Transverse colon (tissue), 4 donors: ENCODE measurements around the gene PPP2R3C. TPM values are rescaled to one million over a fixed set of nuclear protein-coding genes. Genes with fewer than 3 reads are reported as not detected.
"Not testable (repeated sequence)": the region's sequence is repeated elsewhere in the genome, so short reads cannot be mapped to it uniquely, and the experiment has no call there.

Experiments
- DNase-seq: peaks from one replicate; pipeline ENCODE4 v3.0.0-alpha.2; 2019
- H3K27ac ChIP-seq, 4 donors: fragments of 200-600 bp; sonication (generic); 2 replicates each; pipeline ENCODE4 v1.5.1; 2016 to 2018; ENCODE audit warnings: inconsistent platforms in 4 of 4
- H3K27me3 ChIP-seq: fragments of 200-600 bp; sonication (generic); 2 replicates; pipeline ENCODE4 v1.5.1; 2017; ENCODE audit warnings: inconsistent platforms
- H3K36me3 ChIP-seq, 4 donors: fragments of 200-600 bp; sonication (generic); 2 replicates each; pipeline ENCODE4 v1.5.1; 2017 to 2019; ENCODE audit warnings: inconsistent platforms in 4 of 4
- H3K4me1 ChIP-seq, 4 donors: fragments of 200-600 bp; sonication (generic); 2 replicates each; pipeline ENCODE4 v1.5.1; 2017 to 2020; ENCODE audit warnings: inconsistent platforms in 4 of 4
- H3K4me3 ChIP-seq, 4 donors: fragments of 200-600 bp; sonication (generic); 1 replicate in 1 of 4; 2 replicates in 3 of 4; pipeline versions ENCODE4 v1.5.1 to v1.6.1; 2017 to 2019; ENCODE audit warnings: inconsistent platforms in 4 of 4
- H3K9me3 ChIP-seq, 2 donors: fragments of 200-600 bp; sonication (generic); 2 replicates each; pipeline ENCODE4 v1.5.1; 2017 to 2019; ENCODE audit warnings: inconsistent platforms in 2 of 2
- EP300 ChIP-seq: sonication (generic); formaldehyde crosslinking; IDR thresholded peaks from one replicate; pipeline ENCODE4 v1.6.1; 2017; ENCODE audit warnings: antibody characterized with exemption, low read depth
- POLR2A ChIP-seq: fragments of 450-650 bp; IDR thresholded peaks from one replicate; pipeline ENCODE4 v1.6.1; 2016; ENCODE audit warnings: antibody characterized with exemption, mild to moderate bottlenecking, moderate library complexity
- POLR2AphosphoS5 ChIP-seq, 3 donors: sonication (generic); formaldehyde crosslinking; IDR thresholded peaks; one replicate each; pipeline ENCODE4 v1.6.1; 2016; ENCODE audit warnings: antibody characterized with exemption in 3 of 3
- WGBS, 2 donors: methylation state at CpG; one replicate each; pipeline ENCODE4 v1.1.5; 2018; ENCODE audit warnings: low coverage in 1 of 2; 5-methylcytosine and 5-hydroxymethylcytosine counted together
- in situ Hi-C, 4 donors: fragments of 200-750 bp; cut with MboI; loops; one replicate each; pipeline versions ENCODE4 v1.15.0 to v1.15.1; 2017; ENCODE audit warnings: low sequenced_read_pairs in 3 of 4, low pct_ligation_motif_present in 1 of 4, low pct_unique_long_range_greater_than_20kb in 1 of 4
- intact Hi-C: fragments of 100-400 bp; cut with DNase I; formaldehyde crosslinking; loops from one replicate; pipeline ENCODE4 v1.15.1; 2023; ENCODE audit warnings: low total_unique reads
- total RNA-seq, 4 donors: library from RNA; depleted of rRNA; stranded (reverse); fragments of >200 nt; gene quantifications; one replicate each; pipeline ENCODE4 v1.1.0, GENCODE V29; 2016
- TF ChIP-seq, protein P1 (sequence below), 5 experiments: fragments of 200-600 bp in 3 of 5; fragments of 450-650 bp in 2 of 5; sonication (generic) in 3 of 5; IDR thresholded peaks; 1 replicate in 2 of 5; 2 replicates in 3 of 5; pipeline ENCODE4 v1.5.1; 2016 to 2017; ENCODE audit warnings: antibody characterized with exemption in 5 of 5, inconsistent platforms in 3 of 5, mild to moderate bottlenecking in 2 of 5, moderate library complexity in 1 of 5

The PPP2R3C gene
- total RNA-seq, 4 donors from 2014 or later = 13.5 to 26.5 (median 19.1) TPM

DNA sequence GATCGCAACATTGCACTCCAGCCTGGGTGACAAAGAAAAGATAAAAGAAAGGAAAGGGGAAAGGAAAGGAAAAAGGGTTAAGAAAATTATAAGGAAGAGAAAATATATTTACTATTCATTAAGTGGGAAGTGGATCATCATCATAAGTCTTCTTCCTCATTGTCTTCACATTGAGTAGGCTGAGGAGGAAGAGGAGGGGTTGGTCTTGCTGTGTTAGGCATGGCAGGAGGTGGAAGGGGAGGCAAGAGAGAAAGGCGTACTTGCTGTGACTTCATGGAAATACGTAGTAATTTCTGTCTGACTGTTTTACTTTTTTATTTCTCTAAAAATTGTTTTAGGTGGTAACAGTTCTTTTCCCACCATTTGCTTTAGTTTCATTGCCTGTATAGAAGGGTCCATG, 49.6 kb downstream of the PPP2R3C start:
- Histone ChIP-seq H3K27ac (no peak overlapping the region), H3K36me3 (peaks cover 0 to 25% (median 5%) of the 10 kb centered on the region in 4 donors), H3K9me3 (no peaks in the 10 kb centered on the region), H3K4me3 (no peak overlapping the region), H3K27me3 (no peaks in the 10 kb centered on the region), H3K4me1 (peaks cover 3 to 22% (median 12%) of the 10 kb centered on the region in 4 donors)
- 91 to 92% methylated on average over 3 of the region's 3 CpGs for WGBS, 2 donors
- DNase-seq = no peak
- in situ Hi-C loops (no loop called here), intact Hi-C loops (no loop called here)
- TF ChIP-seq EP300 (no peak), POLR2AphosphoS5 (IDR thresholded peaks at IDR 0.05) (no peak), POLR2A (no peak)
- TF ChIP-seq, protein P1, sequence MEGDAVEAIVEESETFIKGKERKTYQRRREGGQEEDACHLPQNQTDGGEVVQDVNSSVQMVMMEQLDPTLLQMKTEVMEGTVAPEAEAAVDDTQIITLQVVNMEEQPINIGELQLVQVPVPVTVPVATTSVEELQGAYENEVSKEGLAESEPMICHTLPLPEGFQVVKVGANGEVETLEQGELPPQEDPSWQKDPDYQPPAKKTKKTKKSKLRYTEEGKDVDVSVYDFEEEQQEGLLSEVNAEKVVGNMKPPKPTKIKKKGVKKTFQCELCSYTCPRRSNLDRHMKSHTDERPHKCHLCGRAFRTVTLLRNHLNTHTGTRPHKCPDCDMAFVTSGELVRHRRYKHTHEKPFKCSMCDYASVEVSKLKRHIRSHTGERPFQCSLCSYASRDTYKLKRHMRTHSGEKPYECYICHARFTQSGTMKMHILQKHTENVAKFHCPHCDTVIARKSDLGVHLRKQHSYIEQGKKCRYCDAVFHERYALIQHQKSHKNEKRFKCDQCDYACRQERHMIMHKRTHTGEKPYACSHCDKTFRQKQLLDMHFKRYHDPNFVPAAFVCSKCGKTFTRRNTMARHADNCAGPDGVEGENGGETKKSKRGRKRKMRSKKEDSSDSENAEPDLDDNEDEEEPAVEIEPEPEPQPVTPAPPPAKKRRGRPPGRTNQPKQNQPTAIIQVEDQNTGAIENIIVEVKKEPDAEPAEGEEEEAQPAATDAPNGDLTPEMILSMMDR (IDR thresholded peaks at IDR 0.05) = no peak

DNA sequence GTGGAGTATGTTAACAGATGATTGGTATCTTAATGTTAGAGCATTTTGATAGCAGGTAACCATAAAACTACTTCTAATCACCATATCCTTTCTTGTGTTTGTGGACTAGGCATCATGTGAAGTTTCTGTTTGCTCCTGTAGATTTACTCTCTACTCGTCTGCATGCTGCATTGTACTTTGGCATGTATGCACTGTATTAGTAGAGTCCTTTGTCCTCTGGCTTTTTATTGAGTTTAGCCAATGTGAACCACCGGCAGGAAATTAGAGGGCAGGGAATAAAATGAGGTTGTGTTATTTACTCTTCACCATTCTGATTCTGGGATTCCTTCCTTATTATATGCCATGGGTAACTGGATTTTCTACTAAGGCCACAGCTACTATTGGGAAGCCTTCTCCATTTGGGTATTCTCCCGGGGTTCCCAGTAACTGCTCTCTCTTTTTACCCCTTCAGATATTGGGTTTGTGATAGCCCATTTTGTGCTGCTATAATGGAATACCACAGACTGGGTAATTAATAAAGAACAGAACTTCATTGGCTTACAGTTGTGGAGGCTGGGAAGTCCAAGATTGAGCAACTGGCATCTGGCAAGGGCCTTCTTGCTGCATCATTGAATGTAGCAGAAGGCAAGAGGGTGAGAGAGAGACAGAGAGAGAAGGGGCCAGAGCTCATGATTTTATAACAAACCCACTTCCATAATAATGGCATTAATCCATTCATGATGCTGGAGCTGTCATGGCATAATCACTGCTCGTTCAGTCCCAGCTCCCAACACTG, 53.4 kb downstream of the PPP2R3C start:
- Histone ChIP-seq H3K9me3 (no peaks in the 10 kb centered on the region), H3K36me3 (peaks cover 0 to 19% (median 6%) of the 10 kb centered on the region in 4 donors), H3K27me3 (no peaks in the 10 kb centered on the region), H3K27ac (peak overlapping the region; percentile 79 to 81 (median 80)), H3K4me1 (peaks cover 3 to 28% (median 14%) of the 10 kb centered on the region in 4 donors), H3K4me3 (no peak overlapping the region)
- TF ChIP-seq, protein P1 (IDR thresholded peaks at IDR 0.05) = no peak
- TF ChIP-seq POLR2AphosphoS5 (IDR thresholded peaks at IDR 0.05) (peak in 2 of 3 donors; percentile 58 to 73), POLR2A (peak; percentile 18), EP300 (no peak)
- intact Hi-C loops = no loop called here
- 66 to 68% methylated on average over 3 to 4 of the region's 4 CpGs for WGBS, 2 donors
- in situ Hi-C loops = no loop called here
- no peak for DNase-seq

DNA sequence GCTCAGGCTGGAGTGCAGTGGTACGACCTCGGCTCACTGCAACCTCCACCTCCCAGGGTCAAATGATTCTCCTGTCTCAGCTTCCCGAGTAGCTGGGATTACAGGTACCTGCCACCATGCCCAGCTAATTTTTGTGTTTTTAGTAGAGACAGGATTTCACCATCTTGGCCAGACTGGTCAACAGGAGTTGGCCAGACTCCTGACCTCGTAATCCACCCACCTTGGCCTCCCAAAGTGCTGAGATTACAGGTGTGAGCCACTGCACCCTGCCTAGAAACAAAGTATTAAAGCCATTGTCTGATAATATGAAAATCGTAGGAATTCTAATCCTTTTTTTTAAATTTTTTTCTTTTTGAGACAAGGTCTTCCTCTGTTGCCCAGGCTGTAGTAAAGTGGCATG, 56.1 kb downstream of the PPP2R3C start:
- H3K4me3 ChIP-seq, H3K9me3 ChIP-seq, H3K27me3 ChIP-seq, DNase-seq, in situ Hi-C loops, H3K27ac ChIP-seq, intact Hi-C loops: not testable (repeated sequence)
- Histone ChIP-seq H3K36me3 (peaks cover 0 to 22% (median 5%) of the 10 kb centered on the region in 4 donors), H3K4me1 (peaks cover 7 to 38% (median 20%) of the 10 kb centered on the region in 4 donors)
- 80 to 97% methylated on average over 3 to 5 of the region's 5 CpGs for WGBS, 2 donors

DNA sequence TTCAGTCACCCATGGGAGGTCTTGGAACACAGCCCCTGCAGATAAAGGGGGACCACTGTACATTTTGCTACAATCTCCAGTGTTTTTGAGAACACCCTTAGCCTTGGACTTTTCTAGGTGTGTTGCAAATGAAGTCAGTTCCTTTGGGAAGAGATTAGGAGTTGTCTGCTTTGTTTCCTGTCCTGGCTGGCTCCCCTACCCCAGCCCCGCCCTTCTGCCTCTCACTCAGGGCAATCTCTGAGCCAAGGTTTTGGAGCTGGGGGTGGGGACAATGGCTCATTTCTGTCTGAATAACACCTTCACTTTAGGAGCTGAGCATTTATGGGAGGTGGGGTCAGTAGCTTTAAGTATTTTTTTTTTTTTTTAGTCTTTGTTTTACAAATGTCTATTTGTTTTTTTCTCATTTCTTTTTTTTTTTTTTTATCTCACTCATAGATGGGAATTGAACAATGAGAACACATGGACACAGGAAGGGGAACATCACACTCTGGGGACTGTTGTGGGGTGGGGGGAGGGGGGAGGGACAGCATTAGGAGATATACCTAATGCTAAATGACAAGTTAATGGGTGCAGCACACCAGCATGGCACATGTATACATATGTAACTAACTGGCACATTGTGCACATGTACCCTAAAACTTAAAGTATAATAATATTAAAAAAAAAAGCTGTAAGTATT, 60.5 kb downstream of the PPP2R3C start:
- H3K27me3 ChIP-seq, H3K9me3 ChIP-seq, H3K4me3 ChIP-seq, in situ Hi-C loops, intact Hi-C loops: not testable (repeated sequence)
- DNase-seq = peak; percentile 75
- Histone ChIP-seq H3K36me3 (peaks cover 0 to 37% (median 16%) of the 10 kb centered on the region in 4 donors), H3K4me1 (peaks cover 5 to 19% (median 12%) of the 10 kb centered on the region in 4 donors), H3K27ac (peak overlapping the region; percentile 48 to 63 (median 56))
- TF ChIP-seq POLR2AphosphoS5 (IDR thresholded peaks at IDR 0.05) = peak in 1 of 3 donors; percentile 8
- WGBS, 2 donors = 68% methylated on average over 1 of the region's 1 CpG; no CpG with 5 or more reads in 1 of the 2 donors

DNA sequence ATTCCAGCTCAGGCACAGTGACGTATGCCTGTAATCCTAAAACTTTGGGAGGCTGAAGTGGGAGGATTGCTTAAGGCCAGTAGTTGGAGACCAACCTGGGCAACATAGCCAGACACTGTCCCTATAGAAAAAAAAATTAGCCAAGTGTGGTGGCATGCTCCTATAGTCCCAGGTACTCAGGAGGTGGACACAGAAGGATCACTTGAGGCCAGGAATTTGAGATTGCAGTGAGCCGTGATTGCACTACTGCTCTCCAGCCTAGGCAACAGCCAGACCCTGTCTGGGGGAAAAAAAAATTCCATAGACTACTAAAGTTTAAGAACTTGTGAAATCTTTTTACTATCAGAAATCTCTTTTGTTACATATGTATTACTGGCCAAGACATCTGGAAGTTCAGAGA, 69.2 kb downstream of the PPP2R3C start:
- TF ChIP-seq POLR2AphosphoS5 (IDR thresholded peaks at IDR 0.05) (no peak), POLR2A (no peak), EP300 (no peak)
- TF ChIP-seq, protein P1 (IDR thresholded peaks at IDR 0.05) = no peak
- H3K27ac ChIP-seq = peak overlapping the region in 3 of 4 donors; percentile 71 to 98 (median 72)

More for the DNA sequence above, 69.2 kb downstream of the PPP2R3C start:
- WGBS, 2 donors = 92 to 94% methylated on average over 2 of the region's 2 CpGs
- H3K4me1 ChIP-seq = peaks cover 7 to 57% (median 41%) of the 10 kb centered on the region in 4 donors
- H3K27me3 ChIP-seq = no peaks in the 10 kb centered on the region
- no peak overlapping the region for H3K4me3 ChIP-seq
- no peak for DNase-seq
- no peaks in the 10 kb centered on the region for H3K9me3 ChIP-seq
- in situ Hi-C loops = no loop called here
- H3K36me3 ChIP-seq = peaks cover 0 to 35% (median 10%) of the 10 kb centered on the region in 4 donors
- intact Hi-C loops = no loop called here
